BLaER1 treated with 17β-estradiol and CSF1 and Interleukin-3, amounts not matched to agents 10 nM and 100 nM (cell line): Measurements from ENCODE around the gene PLRG1.

Source experiments
- H3K27ac ChIP-seq, 11 experiments: shearing (Covaris generic); formaldehyde crosslinking; 2 replicates each; pipeline ENCODE4 v1.8.1; 2022
- H3K27me3 ChIP-seq, 11 experiments: shearing (Covaris generic); formaldehyde crosslinking; 2 replicates each; pipeline ENCODE4 v1.8.1; 2022
- H3K36me3 ChIP-seq, 11 experiments: shearing (Covaris generic); formaldehyde crosslinking; 2 replicates each; pipeline ENCODE4 v1.8.1; 2022
- H3K4me1 ChIP-seq, 10 experiments: shearing (Covaris generic); formaldehyde crosslinking; 2 replicates each; pipeline ENCODE4 v1.8.1; 2022
- H3K4me2 ChIP-seq, 11 experiments: shearing (Covaris generic); formaldehyde crosslinking; 2 replicates each; pipeline ENCODE4 v1.8.1; 2022
- H3K4me3 ChIP-seq, 10 experiments: shearing (Covaris generic); formaldehyde crosslinking; 2 replicates each; pipeline ENCODE4 v1.8.1; 2022
- H3K9ac ChIP-seq, 11 experiments: shearing (Covaris generic); formaldehyde crosslinking; 2 replicates each; pipeline ENCODE4 v1.8.1; 2022
- H3K9me3 ChIP-seq, 11 experiments: shearing (Covaris generic); formaldehyde crosslinking; replicated peaks in 1 of 11; 2 replicates each; pipeline ENCODE4 v1.8.1; 2022
- H4K20me1 ChIP-seq, 11 experiments: shearing (Covaris generic); formaldehyde crosslinking; 2 replicates each; pipeline ENCODE4 v1.8.1; 2022
- Cebpa-rat ChIP-seq, 11 experiments: shearing (Covaris generic); IDR thresholded peaks; 2 replicates each; pipeline ENCODE4 v1.8.1; 2022

PLRG1 gene

GRCh38 chr4:154589296-154590197 is 39.3 kb upstream of the PLRG1 start:
- Histone ChIP-seq H3K4me1 (no peaks in the 10 kb centered on the region), H3K4me3 (no peak overlapping the region), H3K27ac (no peak overlapping the region), H3K9me3 (no peaks in the 10 kb centered on the region), H3K9ac (no peak overlapping the region), H3K27me3 (no peaks in the 10 kb centered on the region), H3K36me3 (no peaks in the 10 kb centered on the region), H3K4me2 (no peak overlapping the region), H4K20me1 (no peaks in the 10 kb centered on the region)
- TF ChIP-seq Cebpa-rat (IDR thresholded peaks at IDR 0.05) = no peak

GRCh38 chr4:154588198-154588597 is 38.0 kb upstream of the PLRG1 start:
- H3K27ac ChIP-seq = no peak overlapping the region
- no peaks in the 10 kb centered on the region for H3K27me3 ChIP-seq
- no peak overlapping the region for H3K4me3 ChIP-seq
- no peak overlapping the region for H3K4me2 ChIP-seq
- no peaks in the 10 kb centered on the region for H3K4me1 ChIP-seq
- no peaks in the 10 kb centered on the region for H3K36me3 ChIP-seq
- no peaks in the 10 kb centered on the region for H3K9me3 ChIP-seq
- H3K9ac ChIP-seq = no peak overlapping the region
- TF ChIP-seq Cebpa-rat (IDR thresholded peaks at IDR 0.05) = no peak
- no peaks in the 10 kb centered on the region for H4K20me1 ChIP-seq

GRCh38 chr4:154586296-154587033 is 36.3 kb upstream of the PLRG1 start:
- H3K27me3 ChIP-seq = no peaks in the 10 kb centered on the region
- H3K9ac ChIP-seq = no peak overlapping the region
- TF ChIP-seq Cebpa-rat (IDR thresholded peaks at IDR 0.05) = no peak
- H4K20me1 ChIP-seq = no peaks in the 10 kb centered on the region
- no peaks in the 10 kb centered on the region for H3K4me1 ChIP-seq
- no peaks in the 10 kb centered on the region for H3K9me3 ChIP-seq
- H3K36me3 ChIP-seq = no peaks in the 10 kb centered on the region
- H3K4me2 ChIP-seq = no peak overlapping the region
- H3K27ac ChIP-seq = no peak overlapping the region
- H3K4me3 ChIP-seq = no peak overlapping the region

GRCh38 chr4:154585369-154586018 is 35.3 kb upstream of the PLRG1 start:
- H3K4me2 ChIP-seq = no peak overlapping the region
- no peaks in the 10 kb centered on the region for H3K27me3 ChIP-seq
- no peak for TF ChIP-seq Cebpa-rat (IDR thresholded peaks at IDR 0.05)

GRCh38 chr4:154584259-154584658 is 34.1 kb upstream of the PLRG1 start:
- TF ChIP-seq Cebpa-rat (IDR thresholded peaks at IDR 0.05) = no peak
- Histone ChIP-seq H4K20me1 (no peaks in the 10 kb centered on the region), H3K27me3 (no peaks in the 10 kb centered on the region), H3K4me1 (no peaks in the 10 kb centered on the region), H3K36me3 (no peaks in the 10 kb centered on the region), H3K4me3 (no peak overlapping the region), H3K27ac (no peak overlapping the region), H3K9me3 (no peaks in the 10 kb centered on the region), H3K4me2 (no peak overlapping the region), H3K9ac (no peak overlapping the region)

More at GRCh38 chr4:154585369-154586018, 35.3 kb upstream of the PLRG1 start:
- H3K27ac ChIP-seq = no peak overlapping the region
- no peaks in the 10 kb centered on the region for H4K20me1 ChIP-seq
- H3K4me3 ChIP-seq = no peak overlapping the region
- no peaks in the 10 kb centered on the region for H3K9me3 ChIP-seq
- no peaks in the 10 kb centered on the region for H3K36me3 ChIP-seq
- no peak overlapping the region for H3K9ac ChIP-seq
- H3K4me1 ChIP-seq = no peaks in the 10 kb centered on the region

GRCh38 chr4:154583677-154584076 is 33.5 kb upstream of the PLRG1 start:
- Histone ChIP-seq H3K4me1 (no peaks in the 10 kb centered on the region), H3K9me3 (no peaks in the 10 kb centered on the region), H3K36me3 (no peaks in the 10 kb centered on the region), H3K9ac (no peak overlapping the region), H3K4me2 (no peak overlapping the region), H4K20me1 (no peaks in the 10 kb centered on the region), H3K4me3 (no peak overlapping the region), H3K27ac (no peak overlapping the region), H3K27me3 (no peaks in the 10 kb centered on the region)
- TF ChIP-seq Cebpa-rat (IDR thresholded peaks at IDR 0.05) = no peak

GRCh38 chr4:154583230-154583629 is 33.0 kb upstream of the PLRG1 start:
- Histone ChIP-seq H3K36me3 (no peaks in the 10 kb centered on the region), H3K4me1 (no peaks in the 10 kb centered on the region), H3K4me3 (no peak overlapping the region), H3K9me3 (no peaks in the 10 kb centered on the region), H3K9ac (no peak overlapping the region), H4K20me1 (no peaks in the 10 kb centered on the region), H3K27ac (no peak overlapping the region), H3K27me3 (no peaks in the 10 kb centered on the region), H3K4me2 (no peak overlapping the region)
- TF ChIP-seq Cebpa-rat (IDR thresholded peaks at IDR 0.05) = no peak

GRCh38 chr4:154582723-154583122 is 32.5 kb upstream of the PLRG1 start:
- no peak overlapping the region for H3K9ac ChIP-seq
- no peaks in the 10 kb centered on the region for H3K27me3 ChIP-seq
- H4K20me1 ChIP-seq = no peaks in the 10 kb centered on the region
- no peaks in the 10 kb centered on the region for H3K4me1 ChIP-seq
- no peak overlapping the region for H3K4me2 ChIP-seq
- no peaks in the 10 kb centered on the region for H3K9me3 ChIP-seq
- H3K4me3 ChIP-seq = no peak overlapping the region
- no peak for TF ChIP-seq Cebpa-rat (IDR thresholded peaks at IDR 0.05)
- H3K36me3 ChIP-seq = no peaks in the 10 kb centered on the region
- H3K27ac ChIP-seq = no peak overlapping the region

- Histone ChIP-seq H3K4me3 (no peak overlapping the region), H3K4me2 (no peak overlapping the region), H3K27ac (no peak overlapping the region), H3K36me3 (no peaks in the 10 kb centered on the region), H3K9me3 (no peaks in the 10 kb centered on the region), H3K4me1 (no peaks in the 10 kb centered on the region), H3K27me3 (no peaks in the 10 kb centered on the region), H3K9ac (no peak overlapping the region), H4K20me1 (no peaks in the 10 kb centered on the region)
- no peak for TF ChIP-seq Cebpa-rat (IDR thresholded peaks at IDR 0.05)
Observed at GRCh38 chr4:154579927-154580326, 29.7 kb upstream of the PLRG1 start.
